Measurements from ENCODE around the gene SPTBN4. TPM values are rescaled to one million over a fixed set of nuclear protein-coding genes. Genes with fewer than 3 reads are reported as not detected.
A peak's percentile ranks its signal among the peaks of the same experiment; 100 is the strongest.

SPTBN4 gene
- total RNA-seq, 4 donors from 2014 or later, result 4.7 to 9.4 (median 5.9) TPM

GRCh38 chr19:40596608-40597328, 130.0 kb downstream of the SPTBN4 start:
- Histone ChIP-seq H3K27me3 (peaks cover 62% of the 10 kb centered on the region), H3K27ac (peak overlapping the region in 1 of 4 donors; percentile 21), H3K36me3 (no peaks in the 10 kb centered on the region), H3K9me3 (no peaks in the 10 kb centered on the region), H3K4me3 (peak overlapping the region in 1 of 2 donors; percentile 44), H3K4me1 (peaks cover 0 to 58% (median 40%) of the 10 kb centered on the region in 3 donors)
- ATAC-seq, result peak; percentile 54
- 30 to 33% methylated on average over 1 to 2 of the region's 53 CpGs for WGBS, 2 donors (ENCODE audit: low coverage in 1 of 2)
- no peak for TF ChIP-seq POLR2A (IDR thresholded peaks at IDR 0.05)
- no peak for TF ChIP-seq EP300 (IDR thresholded peaks at IDR 0.05)
- no peak for TF ChIP-seq CTCF (IDR thresholded peaks at IDR 0.05)
- no peak for TF ChIP-seq POLR2AphosphoS5 (IDR thresholded peaks at IDR 0.05)

GRCh38 chr19:40597329-40597838, 130.6 kb downstream of the SPTBN4 start:
- H3K4me3 ChIP-seq, result peak overlapping the region in 1 of 2 donors; percentile 44
- 15% methylated on average over 12 of the region's 18 CpGs; no CpG with 5 or more reads in 1 of the 2 donors for WGBS, 2 donors (ENCODE audit: low coverage in 1 of 2)
- no peaks in the 10 kb centered on the region for H3K36me3 ChIP-seq
- TF ChIP-seq POLR2AphosphoS5 (IDR thresholded peaks at IDR 0.05) (no peak), POLR2A (IDR thresholded peaks at IDR 0.05) (no peak), CTCF (IDR thresholded peaks at IDR 0.05) (no peak), EP300 (IDR thresholded peaks at IDR 0.05) (no peak)
- H3K4me1 ChIP-seq, result peaks cover 0 to 64% (median 46%) of the 10 kb centered on the region in 3 donors
- ATAC-seq, result no peak
- peak overlapping the region in 2 of 4 donors; percentile 21 to 26 for H3K27ac ChIP-seq
- peaks cover 67% of the 10 kb centered on the region for H3K27me3 ChIP-seq
- H3K9me3 ChIP-seq, result no peaks in the 10 kb centered on the region

GRCh38 chr19:40598121-40598917, 131.5 kb downstream of the SPTBN4 start:
- peak overlapping the region in 1 of 2 donors; percentile 44 for H3K4me3 ChIP-seq
- 0 to 1% methylated on average over 11 of the region's 46 CpGs for WGBS, 2 donors (ENCODE audit: low coverage in 1 of 2)
- no peaks in the 10 kb centered on the region for H3K9me3 ChIP-seq
- peak overlapping the region in 3 of 4 donors; percentile 9 to 26 (median 21) for H3K27ac ChIP-seq
- TF ChIP-seq POLR2A (IDR thresholded peaks at IDR 0.05) (no peak), CTCF (IDR thresholded peaks at IDR 0.05) (peak in 3 of 4 experiments; percentile 97 to 98 (median 98))
- peaks cover 69% of the 10 kb centered on the region for H3K27me3 ChIP-seq
- peak; percentile 64 for ATAC-seq
- H3K4me1 ChIP-seq, result peaks cover 0 to 74% (median 54%) of the 10 kb centered on the region in 3 donors
- H3K36me3 ChIP-seq, result no peaks in the 10 kb centered on the region

GRCh38 chr19:40598918-40599307, 132.1 kb downstream of the SPTBN4 start:
- H3K4me1 ChIP-seq, result peaks cover 0 to 80% (median 54%) of the 10 kb centered on the region in 3 donors
- H3K36me3 ChIP-seq, result no peaks in the 10 kb centered on the region
- TF ChIP-seq CTCF (IDR thresholded peaks at IDR 0.05) (no peak), EP300 (IDR thresholded peaks at IDR 0.05) (no peak), POLR2A (IDR thresholded peaks at IDR 0.05) (no peak), POLR2AphosphoS5 (IDR thresholded peaks at IDR 0.05) (no peak)
- H3K27me3 ChIP-seq, result peaks cover 69% of the 10 kb centered on the region
- ATAC-seq, result no peak
- no peaks in the 10 kb centered on the region for H3K9me3 ChIP-seq
- no peak overlapping the region for H3K4me3 ChIP-seq
- H3K27ac ChIP-seq, result peak overlapping the region in 3 of 4 donors; percentile 85 to 87 (median 87)
- WGBS, 2 donors (ENCODE audit: low coverage in 1 of 2), result 11 to 22% methylated on average over 6 to 10 of the region's 15 CpGs

All from gastroesophageal sphincter (tissue), 4 donors.